HG03558 (cell line): Measurements from ENCODE around the gene STIM2.
"Not testable (repeated sequence)": the region's sequence is repeated elsewhere in the genome, so short reads cannot be mapped to it uniquely, and the experiment has no call there.

Experiments
- ATAC-seq: cut with Tn5 transposase; IDR thresholded peaks from one replicate; pipeline ENCODE4 v1.9.1; 2021; ENCODE audit warnings: moderate number of reproducible peaks; ENCODE audit not compliant: unreplicated experiment; ENCODE audit errors: extremely low read depth

STIM2 gene

GRCh38 chr4:26860157-26860921 lies at the start of gene STIM2:
Gene STIM2, plus strand, starts transcription at chr4:26860841.
- peak; percentile 46 for ATAC-seq

GRCh38 chr4:26811571-26811970 lies 49.1 kb upstream of the STIM2 start:
- ATAC-seq, result not testable (repeated sequence)

DNA sequence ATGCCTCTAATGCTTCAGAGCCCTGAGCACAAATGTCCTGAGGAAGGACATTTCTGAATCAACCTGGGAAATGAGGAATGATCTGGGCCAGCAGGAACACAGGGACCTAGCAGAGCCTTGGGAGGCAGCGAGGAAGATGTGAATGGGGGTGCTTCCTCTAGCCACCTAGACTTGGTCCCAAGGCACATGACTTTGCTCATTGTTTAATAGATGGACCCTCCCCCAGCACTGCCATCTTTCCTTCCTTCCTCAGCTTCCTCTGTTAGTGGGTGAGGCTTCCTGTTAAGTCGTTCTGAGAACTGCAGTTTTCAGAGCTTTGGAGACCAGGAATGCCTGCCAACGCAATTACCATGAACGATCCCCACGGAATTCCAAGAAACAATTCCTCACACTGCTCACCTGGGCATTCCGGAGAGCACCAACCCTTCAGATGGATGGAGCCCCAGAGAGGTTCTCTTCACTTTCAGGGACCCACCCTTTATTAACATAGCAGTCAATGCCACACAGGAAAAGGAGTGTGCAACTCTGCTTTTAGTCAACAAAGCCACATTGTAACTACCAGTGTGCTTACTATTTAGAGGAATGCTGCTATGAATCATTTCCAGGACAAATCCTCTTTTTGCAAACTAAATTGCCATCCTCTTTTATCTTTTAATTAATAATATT lies 48.5 kb upstream of the STIM2 start:
- no peak for ATAC-seq

DNA sequence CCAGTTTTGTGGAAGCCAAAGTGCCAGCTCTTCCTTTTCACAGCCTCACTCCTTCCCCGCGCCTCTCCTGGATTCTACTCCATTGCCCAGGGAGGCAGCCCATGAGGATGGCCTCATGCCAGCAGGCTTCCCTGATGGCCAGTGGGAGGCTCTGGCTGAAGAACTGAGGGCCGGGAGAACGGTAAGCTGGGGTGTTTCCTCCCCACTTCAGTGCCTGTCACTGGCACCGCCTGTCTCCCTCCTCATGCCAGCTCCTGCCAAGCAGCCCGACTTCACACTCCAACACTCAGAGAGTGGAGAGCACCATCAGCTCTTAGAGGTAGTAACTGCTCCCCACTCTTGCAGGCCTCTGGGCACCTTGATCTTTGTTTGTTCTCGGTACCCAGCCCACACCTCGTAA lies 46.9 kb upstream of the STIM2 start:
- ATAC-seq, result no peak

GRCh38 chr4:26815199-26815598 lies 45.4 kb upstream of the STIM2 start:
- no peak for ATAC-seq

DNA sequence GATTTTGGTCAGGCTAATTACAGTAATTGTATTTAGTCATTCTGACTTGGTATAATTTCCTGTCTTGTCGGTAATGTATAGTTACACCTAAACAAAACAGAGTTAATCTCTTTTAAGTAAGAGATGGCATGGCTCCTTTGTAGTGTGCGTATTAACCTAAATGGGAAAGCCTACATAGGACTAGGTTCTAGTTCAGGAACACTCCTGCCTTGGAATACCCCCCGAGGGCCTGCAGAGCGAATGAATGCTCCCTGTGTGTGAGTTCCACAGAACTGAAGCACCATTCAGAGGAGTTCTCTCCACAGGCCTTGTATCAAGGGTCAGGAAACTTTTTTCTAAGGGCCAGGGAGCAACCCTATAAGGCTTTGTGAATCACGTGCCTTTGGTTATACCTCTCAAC lies 44.9 kb upstream of the STIM2 start:
- no peak for ATAC-seq

DNA sequence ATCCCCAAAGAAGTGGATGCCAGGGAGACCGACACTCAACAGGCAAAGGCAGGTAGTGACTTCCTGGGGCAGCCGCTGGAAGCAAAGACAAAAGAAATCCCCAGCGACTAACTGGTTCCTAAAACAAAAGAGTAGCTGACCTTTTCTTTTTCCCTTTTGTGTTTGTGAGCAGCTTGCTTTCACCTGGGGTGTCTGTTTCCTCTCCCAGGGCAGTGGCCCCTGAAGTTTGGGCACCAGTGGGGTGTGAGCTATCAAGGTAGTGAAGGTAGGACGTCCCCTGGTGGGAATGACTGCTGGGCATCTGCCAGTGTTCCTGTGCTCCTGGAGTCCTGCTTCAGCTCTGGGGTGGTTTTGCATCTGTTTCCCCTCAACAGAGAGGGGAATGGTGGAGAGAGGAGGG lies 41.6 kb upstream of the STIM2 start:
- ATAC-seq, result no peak

DNA sequence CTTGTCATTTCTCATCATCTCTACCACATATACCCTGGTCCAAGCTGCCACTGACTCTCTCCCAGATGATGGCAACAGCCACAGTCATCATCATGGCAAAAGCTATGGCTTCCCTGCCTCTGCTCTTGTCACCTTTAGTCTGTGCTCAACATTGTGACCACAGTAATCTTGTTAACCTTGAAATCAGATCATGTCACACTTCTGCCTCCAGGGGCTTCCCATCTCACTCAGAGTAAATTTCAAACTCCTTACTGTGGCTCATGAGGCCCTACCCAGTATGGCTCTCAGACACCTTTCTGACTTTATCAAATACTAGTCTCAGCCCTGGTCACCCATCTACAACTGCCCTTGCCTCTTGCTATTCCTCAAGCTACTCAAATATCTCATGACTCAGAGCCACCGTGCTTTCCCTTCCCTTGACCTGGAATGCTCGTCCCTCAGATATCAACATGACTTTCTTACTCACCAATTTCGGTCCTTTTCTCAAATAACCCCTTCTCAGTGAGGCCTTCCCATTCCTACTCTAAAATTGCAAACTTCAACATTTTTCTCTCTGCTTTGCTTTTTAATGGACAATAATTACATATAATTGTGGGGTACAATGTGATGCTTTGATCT lies 41.1 kb upstream of the STIM2 start:
- no peak for ATAC-seq

GRCh38 chr4:26820346-26820745 lies 40.3 kb upstream of the STIM2 start:
- ATAC-seq, result no peak

DNA sequence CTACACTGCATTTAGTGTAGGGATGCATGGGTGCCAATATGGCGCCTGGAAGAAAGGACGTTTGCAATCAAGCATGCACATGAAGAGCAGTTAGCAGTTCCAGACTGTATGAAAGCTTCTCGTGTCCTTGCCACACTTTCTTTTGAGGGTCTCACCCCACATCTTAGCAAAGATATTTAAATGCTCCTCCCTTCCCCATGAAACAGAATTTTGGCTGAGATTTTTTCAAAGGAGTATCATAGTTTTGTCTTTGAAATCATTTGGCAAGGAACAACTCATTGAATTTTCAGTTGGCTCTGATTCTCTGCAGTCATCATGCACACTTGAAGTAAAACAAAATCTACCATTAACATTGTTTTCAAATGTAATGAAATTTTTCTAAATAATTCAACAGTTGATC lies 39.6 kb upstream of the STIM2 start:
- ATAC-seq, result no peak

DNA sequence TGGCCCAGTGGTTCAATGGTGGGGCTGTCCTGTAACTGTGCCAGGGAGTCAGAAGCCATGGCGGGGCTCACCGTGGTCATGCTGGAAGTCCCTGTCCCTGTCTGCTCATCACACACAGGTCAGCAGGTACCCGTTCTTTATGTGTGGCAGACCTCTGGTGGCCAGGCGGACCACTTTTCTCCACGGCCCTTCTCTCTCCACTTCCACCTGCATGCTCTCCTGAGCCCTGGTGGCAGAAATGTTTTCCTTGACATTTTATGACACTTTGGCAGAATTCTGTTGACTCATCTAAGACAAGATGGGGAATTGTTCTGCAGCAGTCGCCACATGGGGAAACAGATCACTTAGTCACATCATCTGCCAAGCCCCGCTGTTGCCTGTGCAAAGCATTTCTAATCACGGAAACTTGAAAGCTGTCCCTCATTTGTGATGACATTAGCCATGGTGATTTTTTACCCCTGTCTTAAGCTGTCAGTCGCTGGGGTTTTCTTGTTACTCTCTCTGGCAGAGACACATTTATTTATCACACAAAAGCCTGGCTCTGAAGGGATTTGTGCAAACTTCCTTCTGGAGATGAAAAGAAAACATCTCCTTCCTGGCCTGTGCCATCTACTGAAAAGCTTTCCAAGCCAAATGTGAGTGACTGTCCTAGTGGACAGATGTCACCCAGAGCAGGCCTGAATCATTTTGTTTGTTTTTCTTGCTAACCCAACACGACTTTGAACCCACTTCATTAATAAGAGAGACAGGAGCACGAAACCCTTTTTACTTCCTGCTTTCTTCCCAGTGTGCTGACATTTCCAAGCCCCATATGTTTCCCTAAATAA lies 38.8 kb upstream of the STIM2 start:
- ATAC-seq, result no peak

- peak; percentile 36 for ATAC-seq
Measured at GRCh38 chr4:26822546-26822945, 38.1 kb upstream of the STIM2 start.

- not testable (repeated sequence) for ATAC-seq
Measured at GRCh38 chr4:26822974-26823373, 37.7 kb upstream of the STIM2 start.

- no peak for ATAC-seq
Measured at GRCh38 chr4:26823583-26823982, 37.1 kb upstream of the STIM2 start.

- no peak for ATAC-seq
Measured at GRCh38 chr4:26824667-26825066, 36.0 kb upstream of the STIM2 start.

GRCh38 chr4:26826721-26827120 lies 33.9 kb upstream of the STIM2 start:
- peak; percentile 84 for ATAC-seq

- not testable (repeated sequence) for ATAC-seq
Measured at GRCh38 chr4:26827336-26827735, 33.3 kb upstream of the STIM2 start.

- ATAC-seq, result no peak
Measured at GRCh38 chr4:26827798-26828197, 32.8 kb upstream of the STIM2 start.

DNA sequence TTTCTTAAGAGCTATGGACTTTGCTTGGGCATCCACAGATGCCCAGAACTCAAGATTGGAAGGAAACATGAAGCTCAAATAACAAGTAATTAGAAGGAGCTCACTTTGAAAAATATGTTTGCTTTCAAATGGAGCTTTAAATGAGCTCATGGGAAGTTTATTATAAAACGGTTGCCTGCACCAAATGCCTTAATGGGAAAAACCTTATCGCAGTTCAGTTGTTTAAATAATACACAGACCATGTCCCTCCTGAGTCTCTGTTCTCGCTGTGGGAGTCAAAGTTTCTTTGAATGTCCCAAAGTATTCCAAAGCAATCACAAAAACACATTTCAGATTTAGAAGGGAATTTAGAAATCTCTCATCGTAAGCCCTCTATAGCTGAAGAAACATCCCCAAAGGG lies 31.6 kb upstream of the STIM2 start:
- no peak for ATAC-seq

GRCh38 chr4:26830033-26830432 lies 30.6 kb upstream of the STIM2 start:
- ATAC-seq, result no peak

- no peak for ATAC-seq
Measured at GRCh38 chr4:26830701-26831100, 29.9 kb upstream of the STIM2 start.
